ENCODE results near the gene ALDH3B2.

GRCh38 chr11:67664213-67664585, 10.2 kb downstream of the ALDH3B2 start:
- TF ChIP-seq POLR2A (IDR thresholded peaks at IDR 0.05) = no peak
- no peak for TF ChIP-seq CTCF (IDR thresholded peaks at IDR 0.05)

All from tibial nerve (tissue), 3 donors.